DOHH2 (cell line): ENCODE measurements around the gene ADAT1.

Experiments used
- H3F3A ChIP-seq: fragments of 200-600 bp; sonication (generic), shearing (Covaris generic); 2 replicates; pipeline ENCODE4 v1.6.0; 2016; ENCODE audit warnings: antibody characterized with exemption, mild to moderate bottlenecking; ENCODE audit not compliant: control insufficient read depth, insufficient read depth
- H3K27ac ChIP-seq: fragments of 200-600 bp; sonication (generic); 2 replicates; pipeline ENCODE4 v1.5.1; 2014; ENCODE audit warnings: low read depth, mild to moderate bottlenecking, low read length, moderate library complexity
- H3K27me3 ChIP-seq: fragments of 200-600 bp; sonication (generic); 2 replicates; pipeline ENCODE4 v1.6.1; 2014; ENCODE audit warnings: mild to moderate bottlenecking, low read length, mixed read lengths; ENCODE audit not compliant: control insufficient read depth
- H3K36me3 ChIP-seq: fragments of 200-600 bp; sonication (generic); 2 replicates; pipeline ENCODE4 v1.6.1; 2014; ENCODE audit warnings: mild to moderate bottlenecking, low read length, moderate library complexity, mixed read lengths; ENCODE audit not compliant: control insufficient read depth
- H3K4me1 ChIP-seq: fragments of 200-600 bp; sonication (generic); 2 replicates; pipeline ENCODE4 v1.6.1; 2014; ENCODE audit warnings: mild to moderate bottlenecking, low read length, mixed read lengths; ENCODE audit not compliant: control insufficient read depth
- H3K4me2 ChIP-seq: fragments of 200-600 bp; sonication (generic); 2 replicates; pipeline ENCODE4 v1.6.0; 2014; ENCODE audit warnings: mild to moderate bottlenecking, low read length, moderate library complexity
- H3K4me3 ChIP-seq: fragments of 200-600 bp; sonication (generic); 2 replicates; pipeline ENCODE4 v1.5.1; 2014; ENCODE audit warnings: mild to moderate bottlenecking, low read length, mixed read lengths
- H3K79me2 ChIP-seq: fragments of 200-600 bp; sonication (generic); 2 replicates; pipeline ENCODE4 v1.6.1; 2014; ENCODE audit warnings: mild to moderate bottlenecking, low read length, mixed read lengths; ENCODE audit not compliant: control insufficient read depth
- H3K9me2 ChIP-seq: fragments of 200-600 bp; sonication (generic); replicated peaks from 2 replicates; pipeline ENCODE4 v1.6.1; 2014; ENCODE audit warnings: mild to moderate bottlenecking, low read length, mixed read lengths; ENCODE audit not compliant: control insufficient read depth
- H3K9me3 ChIP-seq: fragments of 200-600 bp; sonication (generic); 2 replicates; pipeline ENCODE4 v1.6.1; 2014; ENCODE audit warnings: antibody characterized with exemption, low read length, mixed read lengths; ENCODE audit not compliant: control insufficient read depth, insufficient read depth
- H4K20me1 ChIP-seq: fragments of 200-600 bp; sonication (generic); 2 replicates; pipeline ENCODE4 v1.6.0; 2014; ENCODE audit warnings: low read depth, mild to moderate bottlenecking, antibody characterized with exemption, low read length, moderate library complexity; ENCODE audit not compliant: control insufficient read depth, insufficient read depth
- CTCF ChIP-seq: fragments of 200-600 bp; sonication (generic); IDR thresholded peaks from one replicate; pipeline ENCODE4 v1.5.1; 2014; ENCODE audit warnings: antibody characterized with exemption, mild to moderate bottlenecking, low read depth, low read length; ENCODE audit not compliant: poor library complexity, severe bottlenecking
- EZH2phosphoT487 ChIP-seq: fragments of 200-600 bp; sonication (generic); IDR thresholded peaks from 2 replicates; pipeline ENCODE4 v1.6.1; 2017; ENCODE audit warnings: borderline replicate concordance, mild to moderate bottlenecking, antibody characterized with exemption, low read length, moderate library complexity, mixed read lengths

ADAT1 gene

GRCh38 chr16:75584108-75584507 is 39.0 kb downstream of the ADAT1 start:
- peak overlapping the region; percentile 29 for H3K4me2 ChIP-seq
- no peaks in the 10 kb centered on the region for H3K27me3 ChIP-seq
- peaks cover 5% of the 10 kb centered on the region for H3K36me3 ChIP-seq
- no peaks in the 10 kb centered on the region for H3K9me2 ChIP-seq
- no peak for TF ChIP-seq EZH2phosphoT487
- no peaks in the 10 kb centered on the region for H4K20me1 ChIP-seq
- H3F3A ChIP-seq: no peaks in the 10 kb centered on the region
- H3K4me3 ChIP-seq: no peak overlapping the region
- peaks cover 11% of the 10 kb centered on the region for H3K4me1 ChIP-seq
- H3K79me2 ChIP-seq: no peaks in the 10 kb centered on the region
- no peak overlapping the region for H3K27ac ChIP-seq
- no peaks in the 10 kb centered on the region for H3K9me3 ChIP-seq

GRCh38 chr16:75579281-75579834 is 43.7 kb downstream of the ADAT1 start:
- Histone ChIP-seq H3K4me3 (no peak overlapping the region), H3K27ac (no peak overlapping the region), H3K4me1 (peaks cover 10% of the 10 kb centered on the region), H3K9me3 (no peaks in the 10 kb centered on the region), H3K4me2 (no peak overlapping the region), H3K36me3 (peaks cover 46% of the 10 kb centered on the region), H3K27me3 (no peaks in the 10 kb centered on the region), H3K9me2 (no peaks in the 10 kb centered on the region), H3K79me2 (peaks cover 7% of the 10 kb centered on the region), H3F3A (no peaks in the 10 kb centered on the region), H4K20me1 (0 out of 2 replicates have a peak, but pooled peaks cover 4% of the 10 kb centered on the region)
- TF ChIP-seq EZH2phosphoT487 (no peak), CTCF (no peak)

- TF ChIP-seq CTCF (no peak), EZH2phosphoT487 (no peak)
- no peak overlapping the region for H3K27ac ChIP-seq
- no peaks in the 10 kb centered on the region for H3K27me3 ChIP-seq
- no peaks in the 10 kb centered on the region for H3K9me2 ChIP-seq
- H3K79me2 ChIP-seq: peaks cover 13% of the 10 kb centered on the region
- H3K9me3 ChIP-seq: no peaks in the 10 kb centered on the region
- H3K4me2 ChIP-seq: no peak overlapping the region
- no peak overlapping the region for H3K4me3 ChIP-seq
- H3K4me1 ChIP-seq: peaks cover 7% of the 10 kb centered on the region
- peaks cover 52% of the 10 kb centered on the region for H3K36me3 ChIP-seq
- H4K20me1 ChIP-seq: 0 out of 2 replicates have a peak, but pooled peaks cover 4% of the 10 kb centered on the region
- H3F3A ChIP-seq: no peaks in the 10 kb centered on the region
Measured at GRCh38 chr16:75578725-75579124, 44.4 kb downstream of the ADAT1 start.

- peaks cover 57% of the 10 kb centered on the region for H3K36me3 ChIP-seq
Measured at GRCh38 chr16:75578212-75578611, 44.9 kb downstream of the ADAT1 start.

More at GRCh38 chr16:75578212-75578611, 44.9 kb downstream of the ADAT1 start:
- TF ChIP-seq EZH2phosphoT487 (no peak), CTCF (no peak)
- Histone ChIP-seq H3K79me2 (peaks cover 18% of the 10 kb centered on the region), H3K9me2 (no peaks in the 10 kb centered on the region), H3K9me3 (no peaks in the 10 kb centered on the region), H3F3A (no peaks in the 10 kb centered on the region), H3K4me1 (peaks cover 12% of the 10 kb centered on the region), H3K4me3 (no peak overlapping the region), H3K4me2 (no peak overlapping the region), H3K27ac (no peak overlapping the region), H3K27me3 (no peaks in the 10 kb centered on the region), H4K20me1 (0 out of 2 replicates have a peak, but pooled peaks cover 4% of the 10 kb centered on the region)
